NCI-H2196 (cell line): ENCODE results near the gene NAPB.

Source experiments
- DNase-seq: peaks from one replicate; lab custom pipeline; 2025; ENCODE audit not compliant: unreplicated experiment; lab: John Stamatoyannopoulos, UW

NAPB gene

DNA sequence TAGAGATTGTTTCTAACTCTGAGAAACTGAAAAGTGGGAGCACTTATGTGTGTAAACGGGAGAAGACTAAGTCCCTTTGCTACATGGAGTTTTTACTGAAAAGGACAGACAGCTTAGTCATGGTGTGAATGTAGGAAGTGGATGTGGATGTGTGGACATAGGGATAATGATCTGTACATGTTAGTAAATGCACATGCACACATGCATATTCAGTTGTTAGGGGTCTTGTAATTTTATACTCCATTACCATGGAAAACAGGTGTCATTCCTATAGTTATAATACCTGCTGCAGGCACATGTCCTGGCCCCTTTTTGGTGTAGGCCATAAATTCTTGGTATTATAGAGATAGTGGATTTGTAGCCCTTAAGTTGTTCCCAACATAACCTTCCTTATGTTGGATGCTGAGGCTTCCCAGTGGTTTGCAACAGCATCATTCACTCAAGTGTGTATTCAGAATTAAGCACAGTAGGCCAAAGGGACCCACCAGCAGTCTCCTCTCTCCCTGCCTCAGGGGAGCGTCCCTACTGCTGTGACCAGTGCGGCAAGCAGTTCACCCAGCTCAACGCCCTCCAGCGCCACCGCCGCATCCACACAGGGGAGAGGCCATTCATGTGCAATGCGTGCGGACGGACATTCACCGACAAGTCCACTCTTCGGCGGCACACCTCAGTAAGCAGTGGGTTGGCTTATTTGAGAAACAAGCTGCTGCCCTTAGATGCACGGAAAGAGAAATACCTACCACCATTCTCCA, 52.0 kb downstream of the NAPB start:
- no peak for DNase-seq

DNA sequence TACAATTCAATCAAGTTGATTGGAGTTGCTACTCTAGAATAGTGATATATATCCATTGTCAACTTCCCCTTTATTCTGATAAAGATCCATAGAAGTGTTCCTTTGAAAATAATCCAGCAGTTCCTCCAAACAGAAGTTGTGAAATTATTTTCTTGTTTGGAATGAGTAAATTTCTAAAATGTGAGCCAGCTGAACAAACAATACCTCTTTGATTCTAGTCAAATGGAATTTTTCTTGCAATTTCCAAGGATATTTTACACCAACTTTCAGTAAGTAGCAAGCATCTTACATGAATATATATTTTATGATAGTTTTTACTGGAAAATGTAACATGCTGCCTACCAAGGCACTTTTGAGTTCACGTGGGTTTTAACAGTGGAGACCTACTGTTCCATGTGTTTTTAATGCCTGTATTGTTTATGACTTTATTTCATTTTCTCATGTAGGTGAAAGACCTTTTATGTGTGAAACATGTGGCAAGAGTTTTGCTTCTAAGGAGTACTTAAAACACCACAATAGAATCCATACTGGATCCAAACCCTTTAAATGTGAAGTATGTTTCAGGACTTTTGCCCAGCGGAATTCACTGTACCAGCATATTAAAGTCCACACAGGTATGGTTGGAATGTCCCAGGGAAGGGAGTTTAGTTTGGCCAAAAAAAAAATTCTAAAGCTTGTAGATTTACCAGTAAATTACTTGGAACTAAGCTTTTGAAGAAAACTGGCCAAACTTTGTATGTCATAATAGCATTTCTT, 52.8 kb downstream of the NAPB start:
- no peak for DNase-seq

DNA sequence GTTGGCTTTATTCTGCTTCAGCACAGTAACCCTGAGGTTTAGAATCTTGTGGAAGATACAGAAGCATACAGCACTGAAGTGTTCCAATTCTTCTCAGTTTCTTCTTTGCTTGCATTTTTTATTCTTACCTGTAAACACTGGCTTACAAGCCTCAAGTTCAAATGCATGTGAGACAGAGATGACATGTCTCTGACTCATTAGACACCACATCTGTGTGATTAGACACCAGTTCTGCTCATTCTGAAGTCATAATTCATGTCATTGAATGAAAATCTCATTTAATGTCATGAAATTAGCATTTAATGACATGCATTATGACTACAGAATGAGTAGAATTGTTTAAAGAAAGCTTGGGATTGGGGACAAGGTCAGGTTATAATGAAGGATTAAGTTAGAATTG, 53.5 kb downstream of the NAPB start:
- no peak for DNase-seq

DNA sequence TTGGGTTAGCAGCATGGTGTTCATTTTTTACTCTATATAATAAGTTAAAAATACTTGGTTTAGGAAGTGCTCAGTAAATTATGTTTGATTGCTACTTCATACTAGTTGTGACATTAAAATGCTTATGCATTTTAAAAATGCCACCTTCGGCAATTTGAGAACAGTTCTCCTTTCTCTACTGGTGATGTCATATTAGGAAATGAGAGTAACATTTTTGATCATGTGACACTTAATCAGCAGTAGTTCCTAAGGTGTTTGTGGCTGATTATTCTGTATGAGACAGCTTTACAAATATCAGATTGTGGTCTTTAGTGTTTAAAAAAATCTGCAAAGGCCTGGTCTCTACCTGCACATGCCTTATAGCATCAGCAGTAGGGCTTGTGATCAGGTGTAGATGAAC, 54.9 kb downstream of the NAPB start:
- no peak for DNase-seq

DNA sequence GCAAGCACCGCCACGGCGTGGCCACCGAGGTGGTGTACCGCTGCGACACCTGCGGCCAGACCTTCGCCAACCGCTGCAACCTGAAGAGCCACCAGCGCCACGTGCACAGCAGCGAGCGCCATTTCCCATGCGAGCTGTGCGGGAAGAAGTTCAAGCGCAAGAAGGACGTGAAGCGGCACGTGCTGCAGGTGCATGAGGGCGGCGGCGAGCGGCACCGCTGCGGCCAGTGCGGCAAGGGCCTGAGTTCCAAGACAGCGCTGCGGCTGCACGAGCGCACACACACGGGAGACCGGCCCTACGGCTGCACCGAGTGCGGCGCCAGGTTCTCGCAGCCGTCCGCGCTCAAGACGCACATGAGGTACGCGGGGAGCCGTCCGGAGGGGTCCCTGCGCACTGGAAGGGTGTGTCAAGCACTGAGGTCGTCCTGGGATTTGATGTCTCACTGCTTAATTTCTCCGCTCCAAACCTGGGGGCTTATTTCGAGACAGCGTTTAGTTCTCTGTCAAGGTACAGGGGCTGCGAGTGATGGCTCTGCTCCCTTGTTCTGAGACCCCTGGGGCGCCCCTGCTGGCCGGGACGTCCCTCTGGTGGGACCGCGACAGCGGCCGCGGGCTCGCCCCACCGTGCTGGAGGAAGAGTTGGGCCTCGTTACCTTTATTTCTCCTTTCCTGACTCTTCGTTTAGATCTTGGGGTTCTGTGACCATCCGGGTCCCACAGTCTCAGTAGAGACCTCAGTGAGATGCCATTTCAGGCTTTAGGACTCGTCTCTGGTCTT, 55.7 kb downstream of the NAPB start:
- no peak for DNase-seq

DNA sequence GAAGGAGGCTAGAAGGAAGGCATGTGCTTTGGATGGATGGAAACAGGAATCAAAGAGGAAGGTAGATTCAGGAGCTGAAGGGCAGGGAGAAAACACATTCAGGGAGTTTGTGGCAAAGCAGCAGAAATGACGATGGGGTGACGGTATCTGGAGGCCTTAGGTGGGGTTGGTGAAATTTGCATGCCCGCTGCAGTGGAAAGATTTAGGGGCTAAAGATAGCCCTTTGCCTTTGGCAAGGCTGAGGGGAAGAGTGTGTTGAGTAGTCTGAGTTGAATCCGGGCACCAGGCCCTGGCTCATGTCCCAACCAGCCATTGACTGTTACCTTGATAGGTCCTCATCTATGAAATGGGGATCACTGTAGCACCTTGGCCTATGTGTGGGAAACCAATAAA, 58.0 kb downstream of the NAPB start:
- no peak for DNase-seq

DNA sequence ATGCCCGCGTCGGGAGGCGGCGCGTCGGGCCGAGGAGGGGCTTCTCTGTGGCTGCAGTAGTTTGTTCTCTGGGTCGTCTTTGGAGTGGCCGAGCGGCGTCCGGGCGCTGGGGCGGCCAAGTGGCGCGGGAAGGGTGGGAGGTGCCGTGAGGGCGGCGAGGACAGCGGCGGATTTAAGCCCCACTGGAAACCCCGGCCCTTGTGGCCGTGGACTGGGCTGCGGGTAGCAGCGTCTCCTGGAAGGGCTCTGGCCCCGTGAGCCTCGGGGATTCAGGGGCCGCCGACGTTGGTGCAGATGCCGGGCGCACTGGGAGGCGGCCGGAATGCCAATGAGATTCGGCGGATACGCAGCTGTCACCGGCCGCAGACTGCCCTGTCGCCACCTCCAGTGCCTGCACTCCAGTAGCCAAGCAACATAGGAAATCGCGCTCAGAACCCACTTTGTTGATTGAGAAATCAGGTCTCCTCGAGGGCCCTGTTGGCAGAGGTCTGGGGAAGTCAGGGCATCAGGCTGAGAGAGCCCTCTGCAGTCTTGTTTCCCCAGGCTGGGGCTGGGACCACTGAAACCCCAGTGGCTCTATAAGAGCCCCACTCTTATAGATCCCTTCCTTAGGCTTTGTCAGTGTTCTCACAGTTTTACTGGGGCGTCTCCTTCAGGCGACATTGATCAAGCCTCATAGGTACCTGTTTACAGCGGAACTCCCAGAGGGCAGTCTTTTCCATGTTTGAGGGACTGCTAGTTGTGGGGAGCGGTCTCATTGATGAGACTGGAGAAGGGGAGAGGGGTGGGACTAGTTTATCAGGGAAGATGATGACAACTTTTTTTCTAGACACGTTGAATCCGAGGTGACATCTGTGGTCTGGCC, 58.7 kb downstream of the NAPB start:
- no peak for DNase-seq

DNA sequence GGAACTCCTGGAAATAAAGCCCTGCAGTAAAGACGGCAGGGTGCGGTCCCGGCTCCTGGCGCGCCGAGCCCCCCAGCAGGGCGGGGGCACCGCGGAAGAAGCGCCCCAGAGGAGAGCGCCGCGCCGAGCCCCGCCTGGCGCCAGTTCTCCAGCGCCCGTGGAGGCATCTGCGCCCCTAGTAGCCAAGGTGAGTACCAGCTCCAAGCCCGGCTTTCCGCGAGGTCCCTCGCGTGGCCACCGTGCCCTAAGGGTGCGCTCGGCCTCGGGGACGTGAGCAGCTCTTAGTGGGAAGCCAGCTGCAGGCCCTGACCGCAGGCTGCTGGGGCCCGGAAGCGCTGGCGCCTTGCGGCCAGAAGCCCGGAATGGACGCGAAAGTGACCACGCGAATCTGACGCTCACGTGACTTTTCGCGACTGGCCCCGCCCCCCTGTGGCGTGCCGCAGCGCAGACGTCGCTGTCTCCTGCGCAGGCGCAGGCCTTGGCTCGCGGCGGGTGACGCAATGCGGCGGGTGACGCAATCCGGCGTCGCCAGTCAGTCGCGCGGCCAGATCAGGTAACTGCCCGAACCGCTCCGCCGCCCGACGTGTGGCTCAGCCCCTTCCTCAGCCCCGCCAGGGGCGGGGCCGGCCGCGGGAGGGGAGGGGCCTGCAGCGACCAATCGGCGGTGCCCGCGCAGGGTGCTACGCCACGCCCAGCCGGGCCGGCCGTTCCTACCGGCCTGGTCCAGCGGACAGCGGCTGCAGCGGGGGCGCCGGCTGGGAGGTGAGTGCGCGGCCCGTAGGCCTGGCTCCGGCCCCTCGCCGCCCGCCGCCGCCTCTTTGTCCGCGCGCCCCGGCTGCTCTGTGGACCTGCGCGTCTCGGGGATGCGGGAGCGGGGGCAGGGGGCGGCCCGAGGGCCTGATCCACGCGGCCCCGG, 59.6 kb downstream of the NAPB start, which contains the start of gene GZF1:
TSS of gene GZF1 (plus strand) at position 707 of the 916 bp plus-strand sequence. CDS start 2,202 bp downstream, outside the sequence.
- DNase-seq, result peak; percentile 98

DNA sequence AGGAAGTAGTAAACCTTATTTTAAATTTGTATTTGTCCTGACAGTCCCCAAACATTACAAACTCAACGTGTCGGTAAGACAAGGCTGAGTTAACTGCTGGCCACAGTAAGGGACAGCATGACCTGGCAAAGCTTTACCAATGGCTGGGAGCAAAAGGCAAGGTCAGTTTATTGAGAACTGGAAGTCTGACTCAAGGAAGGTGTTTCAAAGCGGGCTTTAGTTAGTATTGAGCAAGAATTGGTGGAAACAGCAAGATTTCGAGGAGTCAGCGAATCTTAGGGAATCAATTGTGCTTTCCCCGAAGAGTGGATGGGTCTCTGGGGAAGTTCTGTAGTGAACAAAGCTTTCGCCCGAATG, 60.2 kb downstream of the NAPB start:
- DNase-seq, result peak; percentile 42

DNA sequence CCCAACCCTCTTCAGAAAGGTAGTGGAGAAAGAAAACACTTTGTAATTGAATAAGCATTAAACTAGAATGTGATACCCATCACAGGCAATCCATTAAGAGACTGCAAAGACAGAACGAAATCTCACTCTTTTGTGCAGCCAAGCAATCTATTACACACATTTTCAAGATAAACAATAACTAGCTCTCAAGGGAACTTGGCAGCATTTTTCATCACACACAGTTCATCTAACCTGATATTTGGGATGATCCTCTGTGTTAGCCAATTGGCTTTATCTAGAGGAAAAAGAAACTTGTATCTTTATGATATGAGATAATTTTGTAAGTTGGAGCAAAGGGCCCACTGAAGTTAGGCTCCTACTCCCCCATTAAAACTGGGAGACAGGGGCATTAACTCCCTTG, 60.8 kb downstream of the NAPB start:
- no peak for DNase-seq

DNA sequence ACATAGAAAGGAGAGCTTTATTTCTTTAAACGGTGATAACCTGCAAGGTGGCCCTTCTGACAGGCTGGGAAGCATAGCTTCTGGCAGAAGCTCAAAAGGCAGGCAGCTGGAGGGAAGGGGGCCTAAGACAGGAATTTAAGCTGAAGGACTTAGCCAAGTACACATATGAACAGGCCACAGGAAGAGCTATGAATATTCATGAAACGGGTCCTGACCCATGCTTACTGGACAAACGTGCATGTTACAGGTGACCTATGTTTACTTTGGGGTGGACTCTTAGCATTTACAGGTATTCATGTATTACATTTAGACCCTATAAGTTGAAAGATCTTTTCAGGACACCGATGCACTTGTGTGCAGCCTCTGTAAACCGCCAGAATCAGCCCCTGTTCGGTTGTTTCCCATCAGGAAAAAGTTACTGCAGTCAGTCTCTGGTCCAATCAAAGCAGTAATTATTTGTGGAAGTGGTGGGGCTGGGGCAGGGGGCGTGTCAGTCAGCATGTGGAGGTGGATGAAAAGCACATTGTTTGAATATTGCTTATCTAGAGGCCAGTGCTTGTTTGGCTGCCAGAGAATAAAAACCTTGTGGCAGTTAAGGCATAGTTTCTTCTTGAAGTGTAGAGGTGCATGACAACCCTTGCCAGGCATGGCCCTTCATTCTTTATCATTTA, 62.2 kb downstream of the NAPB start:
- no peak for DNase-seq

DNA sequence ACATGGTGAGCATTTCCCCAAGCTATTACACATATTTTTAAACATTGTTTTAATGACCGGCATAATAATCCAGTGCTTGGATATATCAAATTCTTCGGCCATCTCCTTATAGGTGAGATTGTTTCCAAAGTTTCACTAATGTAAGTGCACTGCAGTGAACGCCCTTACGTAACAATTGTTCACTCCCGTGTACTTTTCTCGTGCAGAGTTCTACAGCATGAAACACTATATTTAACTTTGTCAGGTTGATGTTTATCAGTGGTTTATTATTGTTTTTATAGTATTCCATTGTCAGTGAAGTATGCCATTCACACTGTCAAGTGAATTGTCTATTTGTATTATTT, 62.8 kb downstream of the NAPB start:
- no peak for DNase-seq

DNA sequence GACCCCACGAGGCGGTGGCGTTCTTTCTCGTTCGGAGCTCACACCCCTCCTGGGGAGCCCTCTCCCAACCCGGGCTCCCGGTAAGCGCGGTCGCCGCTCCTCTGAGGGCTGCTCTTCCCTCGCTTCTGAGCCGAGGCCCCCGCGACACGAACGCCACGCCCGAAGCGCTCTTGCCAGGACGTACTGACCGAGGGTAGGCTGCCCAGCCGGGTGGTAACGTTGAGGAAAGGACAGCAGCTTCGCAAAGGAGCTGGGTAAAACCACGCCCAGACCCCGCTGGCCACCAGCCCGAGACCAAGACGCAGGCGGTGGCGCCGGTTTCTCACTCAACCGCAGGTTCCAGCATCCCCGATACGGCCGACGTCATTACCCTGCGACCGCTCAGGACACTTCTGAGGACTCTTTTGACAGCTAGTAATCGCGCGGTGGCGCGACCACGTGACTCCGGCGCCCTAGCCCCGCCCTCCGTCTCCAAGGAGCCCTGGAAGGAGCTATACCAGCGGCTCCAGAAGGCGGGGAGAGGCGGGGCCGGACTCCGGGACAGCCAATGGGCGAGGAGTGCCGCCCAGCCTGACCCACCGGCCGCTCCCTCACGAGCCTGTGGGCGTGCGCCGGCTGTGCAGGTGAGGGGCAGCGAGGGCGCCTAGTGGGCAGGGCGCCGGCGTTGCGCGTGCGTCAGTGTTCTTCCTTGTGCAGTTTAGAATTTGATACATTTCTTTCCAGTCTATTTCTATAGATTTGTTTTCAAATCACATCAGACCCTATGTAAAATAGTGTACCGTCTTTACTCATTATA, 63.3 kb downstream of the NAPB start:
- peak; percentile 99 for DNase-seq

DNA sequence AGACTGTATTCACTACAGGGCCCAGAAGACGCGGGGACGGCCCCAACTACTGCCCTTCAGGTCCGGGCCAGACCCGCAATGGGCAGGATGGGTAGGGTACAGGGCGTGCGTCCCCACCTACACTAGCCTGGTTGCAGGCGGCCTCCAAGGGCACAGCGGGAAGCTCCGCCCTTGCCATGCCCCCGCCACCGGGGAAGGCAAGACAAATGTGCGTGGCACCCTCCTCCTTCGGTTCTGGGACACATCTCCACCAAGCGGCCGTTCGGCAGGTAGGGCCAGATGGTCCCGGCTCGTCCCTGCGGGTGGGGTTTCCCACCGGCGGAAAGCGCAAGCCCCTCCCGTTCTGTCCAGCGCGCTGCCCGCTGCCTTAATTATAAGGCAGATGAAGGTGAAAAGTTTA, 65.1 kb downstream of the NAPB start:
- no peak for DNase-seq

DNA sequence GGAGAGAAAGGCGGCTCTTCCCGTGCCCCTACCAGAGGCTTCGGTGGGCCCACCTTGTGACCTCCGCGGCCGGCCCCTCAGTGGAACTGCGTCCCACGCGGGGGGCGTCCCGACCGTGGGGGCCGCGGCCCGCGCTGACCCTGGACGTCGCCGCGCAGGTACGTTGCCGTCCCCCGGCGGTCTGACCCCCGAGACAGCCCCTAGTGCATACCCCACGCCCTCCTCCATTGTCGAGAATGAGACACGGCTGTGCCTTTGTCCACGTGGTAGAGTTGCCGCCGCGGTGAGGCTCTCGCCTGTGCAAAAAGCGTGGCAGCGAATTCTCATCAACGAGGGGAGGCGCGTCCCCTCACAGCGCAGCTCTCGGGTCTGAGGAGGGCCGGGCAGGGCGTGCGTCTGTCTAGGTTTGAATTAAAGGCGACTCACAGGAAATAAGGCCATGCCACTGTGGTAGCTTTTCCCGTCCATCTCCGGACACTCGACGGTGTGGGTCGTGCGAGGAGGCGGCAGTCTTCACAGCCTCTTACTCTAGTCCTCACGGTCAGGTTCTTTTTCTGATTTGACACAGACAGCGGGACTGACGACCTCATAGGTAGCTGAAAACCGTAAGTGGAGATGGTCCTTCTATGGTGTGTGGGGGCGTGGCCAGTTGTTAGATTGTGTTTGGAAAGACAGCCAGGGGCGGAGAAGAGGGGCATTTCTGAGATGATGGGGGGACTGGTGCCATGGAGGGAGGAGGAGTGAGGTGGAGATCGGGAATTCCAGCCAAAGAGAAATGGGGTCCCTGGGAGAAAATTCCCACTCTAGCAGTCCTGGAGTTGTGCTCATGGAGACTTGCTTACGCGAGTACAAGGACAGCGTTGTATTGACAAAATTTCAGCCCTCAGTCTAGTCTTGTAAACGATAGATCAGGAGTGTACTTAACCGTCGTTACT, 70.1 kb downstream of the NAPB start:
- DNase-seq, result peak; percentile 28

DNA sequence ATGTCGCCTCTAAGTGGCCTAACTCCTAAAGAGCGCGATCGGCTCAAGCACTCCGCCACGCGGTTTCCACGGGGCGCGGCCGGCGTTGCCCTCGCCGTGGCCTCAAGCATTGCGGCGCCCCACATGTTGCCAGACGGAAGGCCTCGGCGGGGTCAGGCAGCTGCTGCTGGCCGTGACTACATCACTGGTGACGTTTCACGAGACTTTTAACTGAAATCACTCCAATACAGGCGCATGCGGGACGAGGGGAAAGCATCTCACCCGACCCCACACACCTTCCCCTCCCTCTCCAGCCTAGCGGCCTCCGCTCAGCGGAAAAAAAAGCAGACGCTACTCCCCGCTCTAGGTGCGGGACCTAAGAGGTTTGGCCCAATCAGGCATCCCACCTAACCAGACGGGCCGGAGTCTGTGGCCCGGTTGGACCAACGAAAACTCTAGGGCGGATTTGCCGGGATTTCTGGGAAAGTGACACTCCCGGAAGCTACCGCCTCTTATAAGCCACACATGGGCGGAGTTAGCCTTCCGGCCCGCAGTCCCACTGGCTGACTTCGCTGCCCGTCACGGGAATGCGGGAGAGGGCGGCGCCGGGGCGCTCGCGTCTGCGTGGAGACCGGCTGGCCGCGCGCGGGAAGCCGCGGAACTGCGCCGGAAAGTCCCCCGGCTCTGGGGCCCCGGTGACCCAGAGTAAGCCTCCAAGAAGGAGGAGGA, 70.9 kb downstream of the NAPB start, which contains the start of gene NXT1:
TSS of gene NXT1 (plus strand) at position 596 of the 708 bp plus-strand sequence. CDS start 3,251 bp downstream, outside the sequence.
- DNase-seq, result peak; percentile 97
